Upper lobe of left lung (tissue), 4 donors: ENCODE data around the gene PDE1C.

Experiments used
- CTCF ChIP-seq, 6 experiments: fragments of 450-650 bp in 4 of 6; fragments of 200-600 bp in 2 of 6; sonication (generic) in 2 of 6; IDR thresholded peaks; one replicate each; pipeline ENCODE4 v1.5.1; 2016 to 2019; ENCODE audit warnings: antibody characterized with exemption in 6 of 6
- POLR2A ChIP-seq, 4 donors: fragments of 450-650 bp; IDR thresholded peaks; one replicate each; pipeline ENCODE4 v1.5.1; 2016 to 2017; ENCODE audit warnings: antibody characterized with exemption in 4 of 4, mild to moderate bottlenecking in 2 of 4

- TF ChIP-seq CTCF (IDR thresholded peaks at IDR 0.05) (no peak), POLR2A (IDR thresholded peaks at IDR 0.05) (no peak)
Observed at GRCh38 chr7:31720366-31720765, 349.8 kb downstream of the PDE1C start.
